NT2/D1 (cell line): ENCODE measurements around the gene FNDC7.

Source experiments
- DNase-seq: peaks from one replicate; pipeline ENCODE4 v3.0.0-alpha.2; 2011; ENCODE audit warnings: low read depth, low spot score
- H3K27me3 ChIP-seq: 2 replicates; pipeline ENCODE4 v1.6.0; 2011; ENCODE audit warnings: mild to moderate bottlenecking; ENCODE audit not compliant: insufficient read length, insufficient read depth
- H3K36me3 ChIP-seq: 2 replicates; pipeline ENCODE4 v1.6.1; 2011; ENCODE audit warnings: mild to moderate bottlenecking, low read length, mixed read lengths; ENCODE audit not compliant: insufficient read depth, insufficient read length
- H3K4me1 ChIP-seq: 2 replicates; pipeline ENCODE4 v1.5.1; 2011; ENCODE audit not compliant: insufficient read depth, insufficient read length
- H3K4me3 ChIP-seq: 2 replicates; pipeline ENCODE4 v1.5.1; 2011; ENCODE audit warnings: low read depth; ENCODE audit not compliant: insufficient read length
- H3K9ac ChIP-seq: 2 replicates; pipeline ENCODE4 v1.6.0; 2011; ENCODE audit warnings: low read depth; ENCODE audit not compliant: insufficient read length
- H3K9me3 ChIP-seq: 2 replicates; pipeline ENCODE4 v1.5.1; 2011; ENCODE audit warnings: mild to moderate bottlenecking, low read length; ENCODE audit not compliant: insufficient read depth
- SUZ12 ChIP-seq: IDR thresholded peaks from 2 replicates; pipeline ENCODE4 v1.6.1; 2011; ENCODE audit not compliant: insufficient read length, insufficient read depth; ENCODE audit errors: extremely low read depth
- YY1 ChIP-seq: IDR thresholded peaks from 2 replicates; pipeline ENCODE4 v1.6.1; 2011; ENCODE audit not compliant: insufficient read length, insufficient read depth
- ZNF274 ChIP-seq: IDR thresholded peaks from 2 replicates; pipeline ENCODE4 v1.6.1; 2011; ENCODE audit warnings: mild to moderate bottlenecking, low read depth, low read length

The FNDC7 gene

GRCh38 chr1:108718927-108719655 is 6.4 kb downstream of the FNDC7 start:
- no peak for DNase-seq
- Histone ChIP-seq H3K4me3 (no peak overlapping the region), H3K9ac (no peak overlapping the region), H3K4me1 (peaks cover 4% of the 10 kb centered on the region), H3K27me3 (no peaks in the 10 kb centered on the region), H3K9me3 (no peaks in the 10 kb centered on the region), H3K36me3 (no peaks in the 10 kb centered on the region)
- TF ChIP-seq SUZ12 (no peak), YY1 (no peak), ZNF274 (no peak)

- no peak for TF ChIP-seq YY1
- TF ChIP-seq SUZ12 = no peak
- TF ChIP-seq ZNF274 = no peak
- H3K4me1 ChIP-seq = peaks cover 4% of the 10 kb centered on the region
- no peak for DNase-seq
- no peak overlapping the region for H3K9ac ChIP-seq
- H3K36me3 ChIP-seq = no peaks in the 10 kb centered on the region
- H3K27me3 ChIP-seq = no peaks in the 10 kb centered on the region
- no peak overlapping the region for H3K4me3 ChIP-seq
- H3K9me3 ChIP-seq = no peaks in the 10 kb centered on the region
These were observed 7.1 kb downstream of the FNDC7 start for GRCh38 chr1:108719656-108720435.

- H3K36me3 ChIP-seq = no peaks in the 10 kb centered on the region
- H3K9ac ChIP-seq = no peak overlapping the region
- peaks cover 3% of the 10 kb centered on the region for H3K4me1 ChIP-seq
- H3K4me3 ChIP-seq = no peak overlapping the region
- no peaks in the 10 kb centered on the region for H3K9me3 ChIP-seq
- no peaks in the 10 kb centered on the region for H3K27me3 ChIP-seq
- DNase-seq = no peak
- no peak for TF ChIP-seq ZNF274
- no peak for TF ChIP-seq YY1
- no peak for TF ChIP-seq SUZ12
These were observed 9.6 kb downstream of the FNDC7 start for GRCh38 chr1:108722292-108722691.

GRCh38 chr1:108725906-108726305 is 13.2 kb downstream of the FNDC7 start:
- peaks cover under 1% of the 10 kb centered on the region for H3K4me1 ChIP-seq
- no peak for TF ChIP-seq YY1
- no peak for TF ChIP-seq ZNF274

GRCh38 chr1:108728327-108728923 is 15.7 kb downstream of the FNDC7 start:
- DNase-seq = no peak
- TF ChIP-seq YY1 = no peak
- TF ChIP-seq SUZ12 = no peak
- no peak for TF ChIP-seq ZNF274
- H3K9ac ChIP-seq = no peak overlapping the region
- H3K27me3 ChIP-seq = no peaks in the 10 kb centered on the region
- H3K4me3 ChIP-seq = no peak overlapping the region
- H3K4me1 ChIP-seq = no peaks in the 10 kb centered on the region
- no peaks in the 10 kb centered on the region for H3K9me3 ChIP-seq
- no peaks in the 10 kb centered on the region for H3K36me3 ChIP-seq

More at GRCh38 chr1:108725906-108726305, 13.2 kb downstream of the FNDC7 start:
- no peaks in the 10 kb centered on the region for H3K36me3 ChIP-seq
- DNase-seq = no peak
- H3K9me3 ChIP-seq = no peaks in the 10 kb centered on the region
- H3K4me3 ChIP-seq = no peak overlapping the region
- H3K27me3 ChIP-seq = no peaks in the 10 kb centered on the region
- H3K9ac ChIP-seq = no peak overlapping the region

- TF ChIP-seq SUZ12 = no peak
- H3K4me3 ChIP-seq = no peak overlapping the region
- no peak overlapping the region for H3K9ac ChIP-seq
- H3K4me1 ChIP-seq = no peaks in the 10 kb centered on the region
- DNase-seq = no peak
- H3K36me3 ChIP-seq = no peaks in the 10 kb centered on the region
- H3K9me3 ChIP-seq = no peaks in the 10 kb centered on the region
- no peaks in the 10 kb centered on the region for H3K27me3 ChIP-seq
These were observed 16.8 kb downstream of the FNDC7 start for GRCh38 chr1:108729481-108729880.

GRCh38 chr1:108732398-108732797 is 19.7 kb downstream of the FNDC7 start:
- H3K36me3 ChIP-seq = no peaks in the 10 kb centered on the region
- no peak overlapping the region for H3K9ac ChIP-seq
- TF ChIP-seq ZNF274 (no peak), YY1 (no peak), SUZ12 (no peak)
- no peak overlapping the region for H3K4me3 ChIP-seq
- H3K9me3 ChIP-seq = no peaks in the 10 kb centered on the region
- H3K4me1 ChIP-seq = no peaks in the 10 kb centered on the region
- H3K27me3 ChIP-seq = no peaks in the 10 kb centered on the region
- no peak for DNase-seq
